Dendritic cell treated with granulocyte-macrophage colony-stimulating factor and Interleukin-4, amounts not matched to agents 40 ng/mL and 50 ng/mL, for 4 days (primary cell): ENCODE results near the gene CLASP2.
"Not testable (repeated sequence)": the region's sequence is repeated elsewhere in the genome, so short reads cannot be mapped to it uniquely, and the experiment has no call there.

ENCODE experiments used
- H3K27ac Mint-ChIP-seq: one replicate; pipeline ENCODE4 v1.8.0; 2022; ENCODE audit warnings: mild to moderate bottlenecking, mixed read lengths
- H3K27me3 Mint-ChIP-seq: one replicate; pipeline ENCODE4 v1.8.0; 2022; ENCODE audit warnings: mild to moderate bottlenecking, mixed read lengths
- H3K36me3 Mint-ChIP-seq: one replicate; pipeline ENCODE4 v1.8.0; 2022; ENCODE audit warnings: low read depth, mixed read lengths
- H3K4me1 Mint-ChIP-seq: one replicate; pipeline ENCODE4 v1.8.0; 2022; ENCODE audit warnings: low read depth, mixed read lengths
- H3K4me3 Mint-ChIP-seq: one replicate; pipeline ENCODE4 v1.8.0; 2022; ENCODE audit warnings: mild to moderate bottlenecking, moderate library complexity, mixed read lengths
- H3K9me3 Mint-ChIP-seq: one replicate; pipeline ENCODE4 v1.8.0; 2022; ENCODE audit warnings: mixed read lengths
- intact Hi-C: fragments of 100-400 bp; cut with micrococcal nuclease; formaldehyde crosslinking; loops from one replicate; pipeline ENCODE4 v1.15.0; 2022

The CLASP2 gene

DNA sequence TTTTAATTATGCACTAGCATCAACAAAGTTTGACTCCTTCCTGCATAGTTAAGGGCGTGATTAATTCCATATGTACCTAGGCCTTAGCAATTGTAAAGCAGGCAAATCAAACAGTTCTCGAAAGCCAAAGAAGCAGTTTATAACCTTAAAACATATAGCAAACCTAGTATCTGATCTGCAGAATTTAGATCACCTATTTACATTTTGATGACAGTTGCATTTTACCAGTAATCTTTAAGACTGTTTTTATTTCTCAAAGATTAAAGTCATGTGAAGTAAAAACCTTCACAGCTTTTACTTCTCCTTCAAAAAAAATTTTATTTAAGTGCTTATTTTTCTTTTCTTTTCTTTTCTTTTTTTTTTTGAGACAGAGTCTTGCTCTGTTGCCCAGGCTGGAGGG, 257.0 kb downstream of the CLASP2 start:
- intact Hi-C loops, result no loop called here
- Mint-ChIP-seq H3K4me1 (no peaks in the 10 kb centered on the region), H3K9me3 (peaks cover 21% of the 10 kb centered on the region), H3K27ac (no peak overlapping the region), H3K27me3 (no peaks in the 10 kb centered on the region), H3K36me3 (no peaks in the 10 kb centered on the region), H3K4me3 (no peak overlapping the region)

DNA sequence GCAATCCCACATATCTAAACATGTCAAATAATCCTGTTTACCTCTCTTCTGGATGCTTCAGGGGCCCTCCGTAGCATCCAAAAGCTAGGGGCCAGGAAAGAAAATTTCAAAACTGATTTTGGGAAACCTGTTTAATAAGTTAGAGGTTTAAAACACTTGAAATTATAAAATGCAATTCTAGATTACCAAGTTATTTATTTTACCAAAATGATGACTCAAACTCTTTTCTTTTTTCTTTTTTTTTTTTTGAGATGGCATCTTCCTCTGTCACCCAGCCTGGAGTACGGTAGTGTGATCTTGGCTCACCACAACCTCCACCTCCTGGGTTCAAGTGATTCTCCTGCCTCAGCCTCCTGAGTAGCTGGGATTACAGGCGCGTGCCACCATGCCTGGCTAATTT, 258.5 kb downstream of the CLASP2 start:
- H3K27ac Mint-ChIP-seq, H3K4me1 Mint-ChIP-seq, H3K4me3 Mint-ChIP-seq, intact Hi-C loops, H3K27me3 Mint-ChIP-seq, H3K36me3 Mint-ChIP-seq: not testable (repeated sequence)
- H3K9me3 Mint-ChIP-seq, result peaks cover 21% of the 10 kb centered on the region

DNA sequence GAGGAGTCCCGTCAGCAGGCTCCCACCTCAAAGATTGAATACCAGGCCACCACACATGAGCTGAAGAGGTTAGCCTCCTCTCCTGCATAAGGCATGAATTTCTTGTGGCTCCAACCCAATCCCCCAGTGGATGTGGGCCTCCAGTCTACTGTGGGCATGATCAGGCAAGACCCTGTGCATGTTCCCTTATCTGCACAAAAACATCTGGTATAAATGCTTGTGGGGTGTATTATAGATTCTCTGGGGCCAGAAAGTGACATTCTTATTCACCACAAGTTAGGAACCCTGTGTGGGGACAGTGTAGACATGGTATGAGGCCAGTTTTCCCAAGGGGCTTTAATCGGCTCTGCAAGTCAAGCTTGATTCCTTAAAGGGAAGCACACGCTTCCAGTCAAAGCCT, 259.6 kb downstream of the CLASP2 start:
- H3K36me3 Mint-ChIP-seq, result no peaks in the 10 kb centered on the region
- intact Hi-C loops, result no loop called here
- H3K27ac Mint-ChIP-seq, result no peak overlapping the region
- H3K9me3 Mint-ChIP-seq, result peaks cover 21% of the 10 kb centered on the region
- peaks cover 9% of the 10 kb centered on the region for H3K4me1 Mint-ChIP-seq
- no peak overlapping the region for H3K4me3 Mint-ChIP-seq
- H3K27me3 Mint-ChIP-seq, result no peaks in the 10 kb centered on the region

DNA sequence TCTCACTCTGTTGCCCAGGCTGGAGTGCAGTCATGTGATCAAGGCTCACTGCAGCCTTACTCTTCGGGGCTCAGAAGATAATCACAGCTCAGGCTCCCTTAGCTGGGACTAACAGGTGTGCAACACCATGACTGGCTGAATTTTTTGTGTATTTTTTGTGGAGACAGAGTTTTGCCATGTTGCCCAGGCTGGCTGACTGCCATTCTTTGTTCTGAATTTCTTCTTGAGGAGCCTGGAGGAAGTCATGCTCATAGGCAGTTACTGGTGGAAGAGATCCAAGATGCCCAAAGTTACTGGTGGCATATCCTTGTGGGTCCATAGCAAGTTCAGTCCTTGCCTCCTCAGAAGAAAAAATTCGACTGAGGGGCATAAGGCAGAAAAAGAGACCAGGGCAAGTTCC, 261.3 kb downstream of the CLASP2 start:
- H3K27me3 Mint-ChIP-seq, result no peaks in the 10 kb centered on the region
- no peak overlapping the region for H3K4me3 Mint-ChIP-seq
- intact Hi-C loops, result no loop called here
- peaks cover 21% of the 10 kb centered on the region for H3K9me3 Mint-ChIP-seq
- no peaks in the 10 kb centered on the region for H3K36me3 Mint-ChIP-seq
- no peak overlapping the region for H3K27ac Mint-ChIP-seq
- H3K4me1 Mint-ChIP-seq, result peaks cover 9% of the 10 kb centered on the region

DNA sequence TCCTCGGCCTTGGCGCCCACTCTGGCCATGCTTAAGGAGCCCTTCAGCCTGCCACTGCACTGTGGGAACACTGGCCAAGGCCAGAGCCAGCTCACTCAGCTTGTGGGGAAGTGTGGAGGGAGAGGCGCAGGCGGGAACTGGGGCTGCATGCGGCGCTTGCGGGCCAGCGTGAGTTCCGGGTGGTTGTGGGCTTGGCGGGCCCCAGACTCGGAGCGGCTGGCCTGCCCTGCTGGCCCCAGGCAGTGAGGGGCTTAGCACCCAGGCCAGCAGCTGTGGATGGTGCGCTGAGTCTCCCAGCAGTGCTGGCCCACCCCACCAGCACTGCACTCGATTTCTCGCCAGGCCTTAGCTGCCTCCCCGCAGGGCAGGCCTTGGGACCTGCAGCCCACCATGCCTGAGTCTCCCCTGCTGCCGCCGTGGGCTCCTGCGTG, 264.7 kb downstream of the CLASP2 start:
- Mint-ChIP-seq H3K4me3 (no peak overlapping the region), H3K27ac (no peak overlapping the region), H3K27me3 (no peaks in the 10 kb centered on the region), H3K4me1 (peaks cover 14% of the 10 kb centered on the region), H3K36me3 (no peaks in the 10 kb centered on the region), H3K9me3 (peaks cover 11% of the 10 kb centered on the region)
- intact Hi-C loops, result no loop called here

DNA sequence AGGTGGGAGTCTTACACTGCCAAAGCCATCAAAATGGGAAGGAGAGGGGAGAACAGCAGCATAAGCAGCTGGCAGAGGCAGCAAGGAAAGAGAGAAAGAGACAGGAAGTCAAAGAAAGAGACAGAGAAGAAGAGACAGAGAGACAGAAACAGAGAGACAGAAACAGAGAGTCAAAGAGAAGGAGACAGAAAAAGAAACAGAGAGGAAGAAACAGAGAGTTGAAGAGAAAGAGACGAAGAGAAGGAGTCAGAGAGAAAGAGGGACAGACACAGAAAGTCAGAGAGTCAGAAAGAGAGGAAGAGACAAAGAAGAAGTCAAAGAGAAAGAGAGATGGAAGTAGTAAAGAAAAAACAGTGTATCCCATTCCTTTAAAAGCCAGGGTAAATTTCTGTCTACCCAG, 266.1 kb downstream of the CLASP2 start:
- H3K36me3 Mint-ChIP-seq, H3K9me3 Mint-ChIP-seq, H3K4me3 Mint-ChIP-seq, intact Hi-C loops, H3K27ac Mint-ChIP-seq, H3K27me3 Mint-ChIP-seq: not testable (repeated sequence)
- peaks cover 14% of the 10 kb centered on the region for H3K4me1 Mint-ChIP-seq

DNA sequence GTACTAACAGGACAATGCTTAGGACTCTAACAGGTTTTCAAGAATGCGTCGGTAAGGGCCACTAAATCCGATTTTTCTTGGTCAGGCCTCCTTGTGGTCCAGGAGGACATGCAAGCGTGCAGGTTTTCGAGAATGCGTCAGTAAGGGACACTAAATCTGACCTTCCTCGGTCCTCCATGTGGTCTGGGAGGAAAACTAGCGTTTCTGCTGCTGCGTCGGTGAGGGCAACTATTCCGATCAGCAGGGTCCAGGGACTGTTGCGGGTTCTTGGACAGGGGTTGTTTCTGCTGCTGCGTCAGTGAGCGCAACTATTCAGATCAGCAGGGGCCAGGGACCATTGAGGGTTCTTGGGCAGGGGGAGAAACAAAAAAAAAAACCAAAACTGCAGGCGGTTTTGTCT, 270.1 kb downstream of the CLASP2 start:
- Mint-ChIP-seq H3K4me3 (no peak overlapping the region), H3K4me1 (peaks cover 11% of the 10 kb centered on the region), H3K27ac (no peak overlapping the region), H3K9me3 (no peaks in the 10 kb centered on the region), H3K27me3 (no peaks in the 10 kb centered on the region), H3K36me3 (no peaks in the 10 kb centered on the region)
- intact Hi-C loops, result no loop called here

DNA sequence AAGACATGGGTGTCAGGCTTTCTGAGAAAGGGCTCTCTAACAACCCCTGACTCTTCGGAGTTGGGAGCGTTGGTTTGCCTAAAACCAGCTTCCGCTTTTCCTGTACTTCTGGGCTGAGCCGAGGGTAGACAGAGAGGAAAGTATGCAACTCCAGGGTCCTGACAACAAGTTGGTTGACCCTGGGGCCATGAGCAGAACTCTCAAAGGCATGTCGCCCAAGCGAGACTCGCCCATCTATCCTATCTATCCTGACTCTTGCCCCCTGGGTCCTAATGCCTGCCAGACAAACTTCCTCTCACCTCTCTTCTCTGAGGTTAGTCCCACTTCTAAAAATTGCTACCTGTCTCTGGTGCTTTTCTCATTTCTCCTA, 270.8 kb downstream of the CLASP2 start:
- peaks cover 13% of the 10 kb centered on the region for H3K4me1 Mint-ChIP-seq
- intact Hi-C loops, H3K36me3 Mint-ChIP-seq, H3K27me3 Mint-ChIP-seq, H3K4me3 Mint-ChIP-seq, H3K27ac Mint-ChIP-seq, H3K9me3 Mint-ChIP-seq: not testable (repeated sequence)
